ENCODE measurements around the gene TPI1. TPM values are rescaled to one million over a fixed set of nuclear protein-coding genes. Genes with fewer than 3 reads are reported as not detected.

The TPI1 gene
- total and polyA plus RNA-seq, 2 of the 8 experiments (the other 6 are each of a cell fraction or from before 2014, with no cell fraction given), result 910 to 3,018 TPM

GRCh38 chr12:6828781-6829535, 38.4 kb upstream of the TPI1 start (continued):
- peak; percentile 93 for TF ChIP-seq FOSL1 (IDR thresholded peaks at IDR 0.05; ENCODE audit: insufficient read depth, low read depth, low read length)
- TF ChIP-seq HDAC2 (IDR thresholded peaks at IDR 0.05; ENCODE audit: borderline replicate concordance in 1 of 2, low read depth in 2 of 2, low read length in 2 of 2), result no peak
- TF ChIP-seq NRF1 (IDR thresholded peaks at IDR 0.05; ENCODE audit: low read depth, low read length), result no peak
- peak in 1 of 2 experiments; percentile 78; a peak in 2 of 3 replicates for TF ChIP-seq POLR2A (IDR thresholded peaks at IDR 0.05; ENCODE audit: control extremely low read depth in 1 of 2, low read depth in 2 of 2, low read length in 2 of 2)

Measured in H1 (cell line).